HEK293 (cell line): ENCODE measurements around the gene PTBP1.

ENCODE experiments used
- CTCF ChIA-PET: fragments of 350-600 bp; formaldehyde crosslinking; extraction: SDS; loops from one replicate; lab custom pipeline; 2021; ENCODE audit warnings: antibody characterized with exemption; lab: Yijun Ruan, JAX
- POLR2A ChIA-PET: fragments of 300-600 bp; formaldehyde crosslinking; extraction: SDS; loops from one replicate; lab custom pipeline; 2020; ENCODE audit warnings: antibody characterized with exemption, inconsistent platforms; lab: Yijun Ruan, JAX
- H3K27ac ChIP-seq: fragments of 200-500 bp; sonication (Bioruptor generic); 2 replicates; pipeline ENCODE4 v1.5.1; 2014; ENCODE audit warnings: low read depth, low read length, control low read depth, inconsistent platforms; ENCODE audit errors: extremely low read depth
- H3K36me3 ChIP-seq, 2 experiments: fragments of 200-500 bp in 1 of 2; sonication (Bioruptor generic) in 1 of 2; 1 replicate in 1 of 2; 2 replicates in 1 of 2; pipeline ENCODE4 v1.5.1; 2014 to 2017; ENCODE audit warnings: inconsistent platforms in 2 of 2, low read length in 2 of 2; ENCODE audit not compliant: control insufficient read depth in 2 of 2, insufficient read depth in 1 of 2
- H3K4me1 ChIP-seq: fragments of 200-500 bp; sonication (Bioruptor generic); 2 replicates; pipeline ENCODE4 v1.5.1; 2014; ENCODE audit warnings: mild to moderate bottlenecking, low read length, inconsistent platforms; ENCODE audit not compliant: control insufficient read depth, insufficient read depth
- H3K4me3 ChIP-seq: 2 replicates; pipeline ENCODE4 v1.5.1; 2011; ENCODE audit warnings: low read depth, mild to moderate bottlenecking, control low read depth, low read length, moderate library complexity
- H3K9me3 ChIP-seq: fragments of 200-500 bp; sonication (Bioruptor generic); 2 replicates; pipeline ENCODE4 v1.5.1; 2014; ENCODE audit warnings: low read depth, low read length, inconsistent platforms; ENCODE audit not compliant: control insufficient read depth, insufficient read depth
- CTCF ChIP-seq: fragments of 450-650 bp; formaldehyde crosslinking; IDR thresholded peaks from 2 replicates; pipeline ENCODE4 v1.5.1; 2016; ENCODE audit warnings: missing biosample characterization, missing genetic modification characterization
- GLIS1 ChIP-seq: fragments of 450-650 bp; formaldehyde crosslinking; IDR thresholded peaks from 2 replicates; pipeline ENCODE4 v1.5.1; 2016; ENCODE audit warnings: missing biosample characterization, missing genetic modification characterization
- KLF1 ChIP-seq: fragments of 450-650 bp; formaldehyde crosslinking; IDR thresholded peaks from 2 replicates; pipeline ENCODE4 v1.5.1; 2016; ENCODE audit warnings: missing biosample characterization, missing genetic modification characterization
- OVOL3 ChIP-seq: fragments of 450-650 bp; formaldehyde crosslinking; IDR thresholded peaks from 2 replicates; pipeline ENCODE4 v1.5.1; 2016; ENCODE audit warnings: missing biosample characterization, missing genetic modification characterization
- PATZ1 ChIP-seq: fragments of 450-650 bp; formaldehyde crosslinking; IDR thresholded peaks from 2 replicates; pipeline ENCODE4 v1.5.1; 2016; ENCODE audit warnings: missing biosample characterization, missing genetic modification characterization
- TCF7L2 ChIP-seq: IDR thresholded peaks from 2 replicates; pipeline ENCODE4 v1.6.1; 2011; ENCODE audit warnings: low read depth, mild to moderate bottlenecking, inconsistent platforms, low read length, moderate library complexity, borderline replicate concordance
- ZBTB44 ChIP-seq: fragments of 450-650 bp; IDR thresholded peaks from 2 replicates; pipeline ENCODE4 v1.5.1; 2018; ENCODE audit warnings: missing biosample characterization, mild to moderate bottlenecking, missing genetic modification characterization
- ZBTB6 ChIP-seq: fragments of 450-650 bp; formaldehyde crosslinking; IDR thresholded peaks from 2 replicates; pipeline ENCODE4 v1.5.1; 2017; ENCODE audit warnings: missing biosample characterization, missing genetic modification characterization
- ZBTB8A ChIP-seq: fragments of 450-650 bp; formaldehyde crosslinking; IDR thresholded peaks from 2 replicates; pipeline ENCODE4 v1.5.1; 2016; ENCODE audit warnings: missing biosample characterization, missing genetic modification characterization
- ZNF16 ChIP-seq: fragments of 450-650 bp; formaldehyde crosslinking; IDR thresholded peaks from 2 replicates; pipeline ENCODE4 v1.5.1; 2016; ENCODE audit warnings: low read depth, missing biosample characterization, missing genetic modification characterization
- ZNF184 ChIP-seq: fragments of 450-650 bp; IDR thresholded peaks from 2 replicates; pipeline ENCODE4 v1.5.1; 2018; ENCODE audit warnings: missing biosample characterization, mild to moderate bottlenecking, missing genetic modification characterization
- ZNF350 ChIP-seq: fragments of 450-650 bp; formaldehyde crosslinking; IDR thresholded peaks from 2 replicates; pipeline ENCODE4 v1.5.0; 2017; ENCODE audit warnings: missing biosample characterization, mild to moderate bottlenecking, missing genetic modification characterization
- ZNF580 ChIP-seq: fragments of 450-650 bp; formaldehyde crosslinking; IDR thresholded peaks from 2 replicates; pipeline ENCODE4 v1.5.1; 2016; ENCODE audit warnings: missing biosample characterization, missing genetic modification characterization
- ZNF623 ChIP-seq: fragments of 450-650 bp; formaldehyde crosslinking; IDR thresholded peaks from 2 replicates; pipeline ENCODE4 v1.5.1; 2016; ENCODE audit warnings: missing biosample characterization, missing genetic modification characterization
- ZNF654 ChIP-seq: fragments of 450-650 bp; formaldehyde crosslinking; IDR thresholded peaks from 2 replicates; pipeline ENCODE4 v1.5.1; 2016; ENCODE audit warnings: low read depth, missing biosample characterization, missing genetic modification characterization

PTBP1 gene

GRCh38 chr19:771332-771785 lies 25.9 kb upstream of the PTBP1 start:
- POLR2A ChIA-PET, result no interaction called here
- Histone ChIP-seq H3K27ac (no peak overlapping the region), H3K4me1 (no peaks in the 10 kb centered on the region), H3K9me3 (no peaks in the 10 kb centered on the region)
- TF ChIP-seq TCF7L2, result no peak
- TF ChIP-seq ZNF16 (tag by site-specific recombination), result peak; percentile 94
- 0 out of 2 replicates have a peak, but pooled peaks have one; percentile 50 for TF ChIP-seq ZNF580 (tag by site-specific recombination)
- TF ChIP-seq ZBTB8A, result peak; percentile 62; the same call in 1 of the 2 replicates
- TF ChIP-seq PATZ1 (tag by site-specific recombination), result 0 out of 2 replicates have a peak, but pooled peaks have one; percentile 62
- TF ChIP-seq OVOL3 (tag by site-specific recombination), result no peak
- peak; percentile 34; the same call in 1 of the 2 replicates for TF ChIP-seq ZNF654 (tag by site-specific recombination)
- TF ChIP-seq, all 188 proteins: peak for 5
- no peaks in the 10 kb centered on the region for H3K36me3 ChIP-seq
- CTCF ChIA-PET, result interaction anchor here (0.6 to 2.9 kb wide), 22 partner anchors 12 to 213 kb away, joined by 3 to 21 read pairs (median 4); partner anchors contain the start of genes MED16, RNU6-9 and WDR18
- no peak overlapping the region for H3K4me3 ChIP-seq

- ChIA-PET CTCF (interaction anchor here (0.6 to 1.4 kb wide), 5 partner anchors 12 to 263 kb away, joined by 3 to 7 read pairs (median 5); no protein-coding TSS in a partner anchor), POLR2A (no interaction called here)
- no peak overlapping the region for H3K27ac ChIP-seq
- H3K4me3 ChIP-seq, result no peak overlapping the region
- H3K9me3 ChIP-seq, result no peaks in the 10 kb centered on the region
- H3K36me3 ChIP-seq, result no peaks in the 10 kb centered on the region
- no peak for TF ChIP-seq ZNF350 (tag by site-specific recombination)
- TF ChIP-seq KLF1 (tag by site-specific recombination), result no peak
- TF ChIP-seq GLIS1 (tag by site-specific recombination), result no peak
- TF ChIP-seq ZBTB44 (tag by site-specific recombination), result no peak
- peak; percentile 99 for TF ChIP-seq ZNF623
- no peak for TF ChIP-seq CTCF (tag by site-specific recombination)
- TF ChIP-seq ZNF184 (tag by site-specific recombination), result no peak
- TF ChIP-seq ZBTB6, result no peak
- TF ChIP-seq, all 188 proteins: peak for 1
- no peaks in the 10 kb centered on the region for H3K4me1 ChIP-seq
Measured at GRCh38 chr19:772063-772462, 25.2 kb upstream of the PTBP1 start.
